ENCODE measurements around the gene ISYNA1. TPM values are rescaled to one million over a fixed set of nuclear protein-coding genes. Genes with fewer than 3 reads are reported as not detected.

The ISYNA1 gene
- total and polyA plus RNA-seq, 2 of the 13 experiments (the other 11 are each of a cell fraction or from before 2014, with no cell fraction given) = 29.6 to 48.5 TPM

GRCh38 chr19:18478545-18479311, 40.8 kb upstream of the ISYNA1 start (continued):
- no peak for TF ChIP-seq MAFG (CRISPR knock-in tag; IDR thresholded peaks at IDR 0.05)
- TF ChIP-seq PHF8 (CRISPR knock-in tag; IDR thresholded peaks at IDR 0.05) = peak; percentile 35; the same call in 1 of the 2 replicates
- TF ChIP-seq ZNF746 (CRISPR knock-in tag; IDR thresholded peaks at IDR 0.05) = peak; percentile 99
- no peak for TF ChIP-seq KLF13 (CRISPR knock-in tag; IDR thresholded peaks at IDR 0.05)
- TF ChIP-seq, protein P1, sequence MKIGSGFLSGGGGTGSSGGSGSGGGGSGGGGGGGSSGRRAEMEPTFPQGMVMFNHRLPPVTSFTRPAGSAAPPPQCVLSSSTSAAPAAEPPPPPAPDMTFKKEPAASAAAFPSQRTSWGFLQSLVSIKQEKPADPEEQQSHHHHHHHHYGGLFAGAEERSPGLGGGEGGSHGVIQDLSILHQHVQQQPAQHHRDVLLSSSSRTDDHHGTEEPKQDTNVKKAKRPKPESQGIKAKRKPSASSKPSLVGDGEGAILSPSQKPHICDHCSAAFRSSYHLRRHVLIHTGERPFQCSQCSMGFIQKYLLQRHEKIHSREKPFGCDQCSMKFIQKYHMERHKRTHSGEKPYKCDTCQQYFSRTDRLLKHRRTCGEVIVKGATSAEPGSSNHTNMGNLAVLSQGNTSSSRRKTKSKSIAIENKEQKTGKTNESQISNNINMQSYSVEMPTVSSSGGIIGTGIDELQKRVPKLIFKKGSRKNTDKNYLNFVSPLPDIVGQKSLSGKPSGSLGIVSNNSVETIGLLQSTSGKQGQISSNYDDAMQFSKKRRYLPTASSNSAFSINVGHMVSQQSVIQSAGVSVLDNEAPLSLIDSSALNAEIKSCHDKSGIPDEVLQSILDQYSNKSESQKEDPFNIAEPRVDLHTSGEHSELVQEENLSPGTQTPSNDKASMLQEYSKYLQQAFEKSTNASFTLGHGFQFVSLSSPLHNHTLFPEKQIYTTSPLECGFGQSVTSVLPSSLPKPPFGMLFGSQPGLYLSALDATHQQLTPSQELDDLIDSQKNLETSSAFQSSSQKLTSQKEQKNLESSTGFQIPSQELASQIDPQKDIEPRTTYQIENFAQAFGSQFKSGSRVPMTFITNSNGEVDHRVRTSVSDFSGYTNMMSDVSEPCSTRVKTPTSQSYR (CRISPR knock-in tag; IDR thresholded peaks at IDR 0.05; ENCODE audit: borderline replicate concordance) = peak; percentile 61
- TF ChIP-seq MIER3 (CRISPR knock-in tag; IDR thresholded peaks at IDR 0.05; ENCODE audit: borderline replicate concordance) = peak; percentile 93; the same call in 1 of the 2 replicates
- TF ChIP-seq, protein P2, sequence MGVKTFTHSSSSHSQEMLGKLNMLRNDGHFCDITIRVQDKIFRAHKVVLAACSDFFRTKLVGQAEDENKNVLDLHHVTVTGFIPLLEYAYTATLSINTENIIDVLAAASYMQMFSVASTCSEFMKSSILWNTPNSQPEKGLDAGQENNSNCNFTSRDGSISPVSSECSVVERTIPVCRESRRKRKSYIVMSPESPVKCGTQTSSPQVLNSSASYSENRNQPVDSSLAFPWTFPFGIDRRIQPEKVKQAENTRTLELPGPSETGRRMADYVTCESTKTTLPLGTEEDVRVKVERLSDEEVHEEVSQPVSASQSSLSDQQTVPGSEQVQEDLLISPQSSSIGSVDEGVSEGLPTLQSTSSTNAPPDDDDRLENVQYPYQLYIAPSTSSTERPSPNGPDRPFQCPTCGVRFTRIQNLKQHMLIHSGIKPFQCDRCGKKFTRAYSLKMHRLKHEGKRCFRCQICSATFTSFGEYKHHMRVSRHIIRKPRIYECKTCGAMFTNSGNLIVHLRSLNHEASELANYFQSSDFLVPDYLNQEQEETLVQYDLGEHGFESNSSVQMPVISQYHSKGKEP (CRISPR knock-in tag; IDR thresholded peaks at IDR 0.05) = peak; percentile 90; the same call in 1 of the 2 replicates
- TF ChIP-seq, protein P3, sequence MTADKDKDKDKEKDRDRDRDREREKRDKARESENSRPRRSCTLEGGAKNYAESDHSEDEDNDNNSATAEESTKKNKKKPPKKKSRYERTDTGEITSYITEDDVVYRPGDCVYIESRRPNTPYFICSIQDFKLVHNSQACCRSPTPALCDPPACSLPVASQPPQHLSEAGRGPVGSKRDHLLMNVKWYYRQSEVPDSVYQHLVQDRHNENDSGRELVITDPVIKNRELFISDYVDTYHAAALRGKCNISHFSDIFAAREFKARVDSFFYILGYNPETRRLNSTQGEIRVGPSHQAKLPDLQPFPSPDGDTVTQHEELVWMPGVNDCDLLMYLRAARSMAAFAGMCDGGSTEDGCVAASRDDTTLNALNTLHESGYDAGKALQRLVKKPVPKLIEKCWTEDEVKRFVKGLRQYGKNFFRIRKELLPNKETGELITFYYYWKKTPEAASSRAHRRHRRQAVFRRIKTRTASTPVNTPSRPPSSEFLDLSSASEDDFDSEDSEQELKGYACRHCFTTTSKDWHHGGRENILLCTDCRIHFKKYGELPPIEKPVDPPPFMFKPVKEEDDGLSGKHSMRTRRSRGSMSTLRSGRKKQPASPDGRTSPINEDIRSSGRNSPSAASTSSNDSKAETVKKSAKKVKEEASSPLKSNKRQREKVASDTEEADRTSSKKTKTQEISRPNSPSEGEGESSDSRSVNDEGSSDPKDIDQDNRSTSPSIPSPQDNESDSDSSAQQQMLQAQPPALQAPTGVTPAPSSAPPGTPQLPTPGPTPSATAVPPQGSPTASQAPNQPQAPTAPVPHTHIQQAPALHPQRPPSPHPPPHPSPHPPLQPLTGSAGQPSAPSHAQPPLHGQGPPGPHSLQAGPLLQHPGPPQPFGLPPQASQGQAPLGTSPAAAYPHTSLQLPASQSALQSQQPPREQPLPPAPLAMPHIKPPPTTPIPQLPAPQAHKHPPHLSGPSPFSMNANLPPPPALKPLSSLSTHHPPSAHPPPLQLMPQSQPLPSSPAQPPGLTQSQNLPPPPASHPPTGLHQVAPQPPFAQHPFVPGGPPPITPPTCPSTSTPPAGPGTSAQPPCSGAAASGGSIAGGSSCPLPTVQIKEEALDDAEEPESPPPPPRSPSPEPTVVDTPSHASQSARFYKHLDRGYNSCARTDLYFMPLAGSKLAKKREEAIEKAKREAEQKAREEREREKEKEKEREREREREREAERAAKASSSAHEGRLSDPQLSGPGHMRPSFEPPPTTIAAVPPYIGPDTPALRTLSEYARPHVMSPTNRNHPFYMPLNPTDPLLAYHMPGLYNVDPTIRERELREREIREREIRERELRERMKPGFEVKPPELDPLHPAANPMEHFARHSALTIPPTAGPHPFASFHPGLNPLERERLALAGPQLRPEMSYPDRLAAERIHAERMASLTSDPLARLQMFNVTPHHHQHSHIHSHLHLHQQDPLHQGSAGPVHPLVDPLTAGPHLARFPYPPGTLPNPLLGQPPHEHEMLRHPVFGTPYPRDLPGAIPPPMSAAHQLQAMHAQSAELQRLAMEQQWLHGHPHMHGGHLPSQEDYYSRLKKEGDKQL (CRISPR knock-in tag; IDR thresholded peaks at IDR 0.05; ENCODE audit: low read depth) = 0 out of 2 replicates have a peak, but pooled peaks have one; percentile 36
- TF ChIP-seq ZNF503 (CRISPR knock-in tag; IDR thresholded peaks at IDR 0.05) = no peak
- TF ChIP-seq ZNF12 (CRISPR knock-in tag; IDR thresholded peaks at IDR 0.05) = peak; percentile 24; the same call in 1 of the 2 replicates
- TF ChIP-seq BORCS8-MEF2B (CRISPR knock-in tag; IDR thresholded peaks at IDR 0.05) = peak; percentile 77; the same call in 1 of the 2 replicates
- no peak for TF ChIP-seq JUN (CRISPR knock-in tag; IDR thresholded peaks at IDR 0.05)
- 0 out of 2 replicates have a peak, but pooled peaks have one; percentile 43 for TF ChIP-seq ZNF598 (CRISPR knock-in tag; IDR thresholded peaks at IDR 0.05; ENCODE audit: borderline replicate concordance)
- TF ChIP-seq KAT7 (CRISPR knock-in tag; IDR thresholded peaks at IDR 0.05; ENCODE audit: borderline replicate concordance) = peak; percentile 60; the same call in 1 of the 2 replicates
